Calu3 (cell line): ENCODE results near the gene BICD2. TPM values are rescaled to one million over a fixed set of nuclear protein-coding genes. Genes with fewer than 3 reads are reported as not detected.

Experiments
- BruUV-seq: library from RNA; stranded (reverse); fragments of 400-500 nt; replicated peaks from 2 replicates; lab custom pipeline; 2021; lab: Mats Ljungman, UMichigan
- CTCF ChIA-PET: fragments of 300-600 bp; sonication (Branson Sonifier 250); formaldehyde crosslinking; loops from one replicate; lab custom pipeline; 2022; ENCODE audit warnings: antibody characterized with exemption; lab: Charles Lee
- DNase-seq: peaks from one replicate; pipeline ENCODE4 v3.0.0; 2022
- H3K27ac Mint-ChIP-seq: one replicate; pipeline ENCODE4 v1.8.0; 2022; ENCODE audit warnings: mixed read lengths; ENCODE audit not compliant: unreplicated experiment
- H3K27me3 Mint-ChIP-seq: one replicate; pipeline ENCODE4 v1.8.0; 2022; ENCODE audit warnings: mixed read lengths; ENCODE audit not compliant: unreplicated experiment
- H3K36me3 Mint-ChIP-seq: one replicate; pipeline ENCODE4 v1.8.0; 2022; ENCODE audit warnings: mild to moderate bottlenecking, moderate library complexity, mixed read lengths; ENCODE audit not compliant: insufficient read depth, unreplicated experiment
- H3K4me1 Mint-ChIP-seq: one replicate; pipeline ENCODE4 v1.8.0; 2022; ENCODE audit warnings: mild to moderate bottlenecking, low read depth, mixed read lengths; ENCODE audit not compliant: unreplicated experiment
- H3K4me3 Mint-ChIP-seq: one replicate; pipeline ENCODE4 v1.8.0; 2022; ENCODE audit warnings: mild to moderate bottlenecking, low read depth, moderate library complexity, mixed read lengths; ENCODE audit not compliant: unreplicated experiment
- H3K9me3 Mint-ChIP-seq: one replicate; pipeline ENCODE4 v1.8.0; 2022; ENCODE audit warnings: low read depth, mixed read lengths; ENCODE audit not compliant: unreplicated experiment
- CTCF ChIP-seq: fragments of 200-600 bp; IDR thresholded peaks from one replicate; pipeline ENCODE4 v1.8.0; 2022; ENCODE audit warnings: antibody characterized with exemption; ENCODE audit not compliant: unreplicated experiment
- intact Hi-C: fragments of 100-400 bp; cut with micrococcal nuclease; formaldehyde crosslinking; loops from one replicate; pipeline ENCODE4 v1.10.0; 2022; ENCODE audit not compliant: unreplicated experiment
- total RNA-seq: library from RNA; stranded (reverse); gene quantifications from 2 replicates; pipeline ENCODE4 v1.2.3, GENCODE V29; 2022

Gene BICD2
- total RNA-seq, 1 experiment from 2014 or later = 21.9 TPM

GRCh38 chr9:92730897-92731296 is 33.7 kb downstream of the BICD2 start:
- TF ChIP-seq CTCF = no peak
- Mint-ChIP-seq H3K36me3 (peaks cover 5% of the 10 kb centered on the region), H3K4me1 (peaks cover 6% of the 10 kb centered on the region), H3K4me3 (no peak overlapping the region), H3K27ac (no peak overlapping the region), H3K9me3 (no peaks in the 10 kb centered on the region), H3K27me3 (no peaks in the 10 kb centered on the region)
- intact Hi-C loops = no loop called here
- CTCF ChIA-PET = no interaction called here
- no peak for DNase-seq
- BruUV-seq = no TSS peak

GRCh38 chr9:92729735-92730155 is 34.9 kb downstream of the BICD2 start:
- CTCF ChIA-PET = interaction anchor here (0.7 kb wide), 1 partner anchor 11 kb away, joined by 3 read pairs; no protein-coding TSS in a partner anchor
- DNase-seq = no peak
- Mint-ChIP-seq H3K27ac (no peak overlapping the region), H3K4me3 (no peak overlapping the region), H3K4me1 (no peaks in the 10 kb centered on the region), H3K9me3 (no peaks in the 10 kb centered on the region), H3K36me3 (peaks cover 5% of the 10 kb centered on the region), H3K27me3 (no peaks in the 10 kb centered on the region)
- BruUV-seq = no TSS peak
- intact Hi-C loops = no loop called here
- TF ChIP-seq CTCF = no peak

GRCh38 chr9:92728831-92729734 is 35.5 kb downstream of the BICD2 start:
- TF ChIP-seq CTCF = no peak
- Mint-ChIP-seq H3K36me3 (peaks cover 10% of the 10 kb centered on the region), H3K4me3 (no peak overlapping the region), H3K27me3 (no peaks in the 10 kb centered on the region), H3K27ac (no peak overlapping the region), H3K4me1 (peaks cover 4% of the 10 kb centered on the region), H3K9me3 (no peaks in the 10 kb centered on the region)
- intact Hi-C loops = no loop called here
- CTCF ChIA-PET = interaction anchor here (0.7 kb wide), 1 partner anchor 10 kb away, joined by 3 read pairs; no protein-coding TSS in a partner anchor
- DNase-seq = no peak
- BruUV-seq = no TSS peak

- Mint-ChIP-seq H3K36me3 (peaks cover 12% of the 10 kb centered on the region), H3K9me3 (no peaks in the 10 kb centered on the region), H3K4me1 (peaks cover 15% of the 10 kb centered on the region), H3K27ac (no peak overlapping the region), H3K27me3 (no peaks in the 10 kb centered on the region), H3K4me3 (no peak overlapping the region)
- TF ChIP-seq CTCF = no peak
- CTCF ChIA-PET = no interaction called here
- DNase-seq = no peak
- intact Hi-C loops = no loop called here
- BruUV-seq = no TSS peak
These were observed 36.6 kb downstream of the BICD2 start for GRCh38 chr9:92727716-92728700.
